ENCODE measurements around the gene SIRT1. TPM values are rescaled to one million over a fixed set of nuclear protein-coding genes. Genes with fewer than 3 reads are reported as not detected.
"Not testable (repeated sequence)": the region's sequence is repeated elsewhere in the genome, so short reads cannot be mapped to it uniquely, and the experiment has no call there.

SIRT1 gene
- total RNA-seq, 1 experiment from 2014 or later: 51.3 TPM

DNA sequence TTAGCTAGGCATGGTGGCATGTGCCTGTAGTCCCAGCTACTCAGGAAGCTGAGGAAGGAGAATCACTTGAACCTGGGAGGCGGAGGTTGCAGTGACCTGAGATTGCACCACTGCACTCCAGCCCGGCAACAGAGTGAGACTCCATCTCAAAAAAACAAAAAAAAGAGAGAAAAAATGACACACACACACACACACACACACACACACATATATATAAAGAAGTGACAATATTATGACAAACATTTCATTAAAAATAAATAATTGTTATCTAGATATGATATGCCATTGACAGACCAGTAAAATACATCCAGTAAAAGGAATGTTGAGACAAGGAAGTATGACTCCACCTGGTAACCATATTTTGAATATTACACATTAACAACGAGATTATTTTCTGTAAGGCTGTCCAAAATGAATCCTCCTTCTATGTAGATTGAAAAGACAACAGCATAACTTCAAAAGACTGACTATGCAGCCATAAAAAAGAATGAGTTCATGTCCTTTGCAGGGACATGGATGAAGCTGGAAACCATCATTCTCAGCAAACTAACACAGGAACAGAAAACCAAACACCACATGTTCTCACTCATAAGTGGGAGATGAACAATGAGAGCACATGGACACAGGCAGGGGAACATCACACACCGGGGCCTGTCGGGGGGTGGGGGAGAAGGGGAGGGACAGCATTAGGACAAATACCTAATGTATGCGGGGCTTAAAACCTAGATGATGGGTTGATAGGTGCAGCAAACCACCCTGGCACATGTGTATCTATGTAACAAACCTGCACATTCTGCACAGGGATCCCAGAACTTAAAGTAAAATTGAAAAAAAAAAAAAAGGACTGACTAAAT lies 48.7 kb upstream of the SIRT1 start:
- ATAC-seq; H3K4me1 Mint-ChIP-seq; H3K27ac Mint-ChIP-seq; H3K27me3 Mint-ChIP-seq (ENCODE audit: low read depth); POLR2A ChIA-PET; H3K9me3 Mint-ChIP-seq; H3K36me3 Mint-ChIP-seq; H3K4me3 Mint-ChIP-seq; DNase-seq (ENCODE audit: low spot score): not testable (repeated sequence)
- CTCF ChIA-PET: interaction anchor here (0.6 to 1.4 kb wide), 4 partner anchors 47 to 324 kb away, joined by 4 to 5 read pairs (median 4); no protein-coding TSS in a partner anchor

DNA sequence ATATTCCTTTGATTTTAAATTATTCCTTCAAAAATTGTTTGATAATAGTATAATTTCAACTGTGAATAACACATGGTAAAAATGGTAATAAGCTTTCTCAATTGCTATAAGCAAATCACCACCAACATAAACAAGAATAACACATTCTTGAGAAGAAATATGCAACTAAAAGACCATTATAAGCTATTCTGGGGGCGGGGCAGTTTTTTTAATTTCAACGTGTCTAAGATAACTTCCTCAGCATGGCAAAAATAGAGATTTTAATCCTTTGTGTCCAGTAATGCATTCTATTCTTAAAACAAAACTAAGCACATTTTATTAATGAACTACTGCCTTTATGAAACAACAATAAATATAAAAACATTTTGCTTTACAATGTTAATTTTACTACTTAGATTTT lies 48.0 kb upstream of the SIRT1 start:
- Mint-ChIP-seq H3K27ac (no peak overlapping the region), H3K27me3 (ENCODE audit: low read depth) (no peaks in the 10 kb centered on the region), H3K9me3 (peaks cover 8% of the 10 kb centered on the region), H3K36me3 (peaks cover 7% of the 10 kb centered on the region; the same call in 1 of the 2 replicates), H3K4me3 (no peak overlapping the region), H3K4me1 (peaks cover 6% of the 10 kb centered on the region)
- no peak for ATAC-seq
- ChIA-PET CTCF (interaction anchor here (0.6 to 1.4 kb wide), 4 partner anchors 19 to 320 kb away, joined by 3 to 4 read pairs (median 4); no protein-coding TSS in a partner anchor), POLR2A (no interaction called here)
- TF ChIP-seq ZNF121 (CRISPR knock-in tag; IDR thresholded peaks at IDR 0.05) (no peak), EMX1 (CRISPR knock-in tag; IDR thresholded peaks at IDR 0.05) (no peak), ESRRA (CRISPR knock-in tag; IDR thresholded peaks at IDR 0.05; ENCODE audit: borderline replicate concordance) (no peak), TP53 (CRISPR knock-in tag; IDR thresholded peaks at IDR 0.05) (no peak), FOXP1 (CRISPR knock-in tag; IDR thresholded peaks at IDR 0.05; ENCODE audit: borderline replicate concordance) (no peak), OVOL2 (CRISPR knock-in tag; IDR thresholded peaks at IDR 0.05; ENCODE audit: borderline replicate concordance) (no peak), CREM (CRISPR knock-in tag; IDR thresholded peaks at IDR 0.05) (no peak), JUN (CRISPR knock-in tag; IDR thresholded peaks at IDR 0.05) (no peak), ZNF317 (CRISPR knock-in tag; IDR thresholded peaks at IDR 0.05; ENCODE audit: borderline replicate concordance, low read depth) (no peak), NFE2L1 (CRISPR knock-in tag; IDR thresholded peaks at IDR 0.05) (no peak), SMAD4 (CRISPR knock-in tag; IDR thresholded peaks at IDR 0.05) (no peak), NFYB (CRISPR knock-in tag; conservative IDR thresholded peaks at IDR 0.05; ENCODE audit: low read depth) (no peak), ZNF671 (CRISPR knock-in tag; IDR thresholded peaks at IDR 0.05) (no peak), HMGA2 (CRISPR knock-in tag; IDR thresholded peaks at IDR 0.05) (no peak)
- TF ChIP-seq, protein P1, sequence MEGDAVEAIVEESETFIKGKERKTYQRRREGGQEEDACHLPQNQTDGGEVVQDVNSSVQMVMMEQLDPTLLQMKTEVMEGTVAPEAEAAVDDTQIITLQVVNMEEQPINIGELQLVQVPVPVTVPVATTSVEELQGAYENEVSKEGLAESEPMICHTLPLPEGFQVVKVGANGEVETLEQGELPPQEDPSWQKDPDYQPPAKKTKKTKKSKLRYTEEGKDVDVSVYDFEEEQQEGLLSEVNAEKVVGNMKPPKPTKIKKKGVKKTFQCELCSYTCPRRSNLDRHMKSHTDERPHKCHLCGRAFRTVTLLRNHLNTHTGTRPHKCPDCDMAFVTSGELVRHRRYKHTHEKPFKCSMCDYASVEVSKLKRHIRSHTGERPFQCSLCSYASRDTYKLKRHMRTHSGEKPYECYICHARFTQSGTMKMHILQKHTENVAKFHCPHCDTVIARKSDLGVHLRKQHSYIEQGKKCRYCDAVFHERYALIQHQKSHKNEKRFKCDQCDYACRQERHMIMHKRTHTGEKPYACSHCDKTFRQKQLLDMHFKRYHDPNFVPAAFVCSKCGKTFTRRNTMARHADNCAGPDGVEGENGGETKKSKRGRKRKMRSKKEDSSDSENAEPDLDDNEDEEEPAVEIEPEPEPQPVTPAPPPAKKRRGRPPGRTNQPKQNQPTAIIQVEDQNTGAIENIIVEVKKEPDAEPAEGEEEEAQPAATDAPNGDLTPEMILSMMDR (IDR thresholded peaks at IDR 0.05): no peak
- TF ChIP-seq, protein P2, sequence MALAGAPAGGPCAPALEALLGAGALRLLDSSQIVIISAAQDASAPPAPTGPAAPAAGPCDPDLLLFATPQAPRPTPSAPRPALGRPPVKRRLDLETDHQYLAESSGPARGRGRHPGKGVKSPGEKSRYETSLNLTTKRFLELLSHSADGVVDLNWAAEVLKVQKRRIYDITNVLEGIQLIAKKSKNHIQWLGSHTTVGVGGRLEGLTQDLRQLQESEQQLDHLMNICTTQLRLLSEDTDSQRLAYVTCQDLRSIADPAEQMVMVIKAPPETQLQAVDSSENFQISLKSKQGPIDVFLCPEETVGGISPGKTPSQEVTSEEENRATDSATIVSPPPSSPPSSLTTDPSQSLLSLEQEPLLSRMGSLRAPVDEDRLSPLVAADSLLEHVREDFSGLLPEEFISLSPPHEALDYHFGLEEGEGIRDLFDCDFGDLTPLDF (CRISPR knock-in tag; IDR thresholded peaks at IDR 0.05): no peak
- TF ChIP-seq, protein P3, sequence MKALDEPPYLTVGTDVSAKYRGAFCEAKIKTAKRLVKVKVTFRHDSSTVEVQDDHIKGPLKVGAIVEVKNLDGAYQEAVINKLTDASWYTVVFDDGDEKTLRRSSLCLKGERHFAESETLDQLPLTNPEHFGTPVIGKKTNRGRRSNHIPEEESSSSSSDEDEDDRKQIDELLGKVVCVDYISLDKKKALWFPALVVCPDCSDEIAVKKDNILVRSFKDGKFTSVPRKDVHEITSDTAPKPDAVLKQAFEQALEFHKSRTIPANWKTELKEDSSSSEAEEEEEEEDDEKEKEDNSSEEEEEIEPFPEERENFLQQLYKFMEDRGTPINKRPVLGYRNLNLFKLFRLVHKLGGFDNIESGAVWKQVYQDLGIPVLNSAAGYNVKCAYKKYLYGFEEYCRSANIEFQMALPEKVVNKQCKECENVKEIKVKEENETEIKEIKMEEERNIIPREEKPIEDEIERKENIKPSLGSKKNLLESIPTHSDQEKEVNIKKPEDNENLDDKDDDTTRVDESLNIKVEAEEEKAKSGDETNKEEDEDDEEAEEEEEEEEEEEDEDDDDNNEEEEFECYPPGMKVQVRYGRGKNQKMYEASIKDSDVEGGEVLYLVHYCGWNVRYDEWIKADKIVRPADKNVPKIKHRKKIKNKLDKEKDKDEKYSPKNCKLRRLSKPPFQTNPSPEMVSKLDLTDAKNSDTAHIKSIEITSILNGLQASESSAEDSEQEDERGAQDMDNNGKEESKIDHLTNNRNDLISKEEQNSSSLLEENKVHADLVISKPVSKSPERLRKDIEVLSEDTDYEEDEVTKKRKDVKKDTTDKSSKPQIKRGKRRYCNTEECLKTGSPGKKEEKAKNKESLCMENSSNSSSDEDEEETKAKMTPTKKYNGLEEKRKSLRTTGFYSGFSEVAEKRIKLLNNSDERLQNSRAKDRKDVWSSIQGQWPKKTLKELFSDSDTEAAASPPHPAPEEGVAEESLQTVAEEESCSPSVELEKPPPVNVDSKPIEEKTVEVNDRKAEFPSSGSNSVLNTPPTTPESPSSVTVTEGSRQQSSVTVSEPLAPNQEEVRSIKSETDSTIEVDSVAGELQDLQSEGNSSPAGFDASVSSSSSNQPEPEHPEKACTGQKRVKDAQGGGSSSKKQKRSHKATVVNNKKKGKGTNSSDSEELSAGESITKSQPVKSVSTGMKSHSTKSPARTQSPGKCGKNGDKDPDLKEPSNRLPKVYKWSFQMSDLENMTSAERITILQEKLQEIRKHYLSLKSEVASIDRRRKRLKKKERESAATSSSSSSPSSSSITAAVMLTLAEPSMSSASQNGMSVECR (CRISPR knock-in tag; IDR thresholded peaks at IDR 0.05; ENCODE audit: borderline replicate concordance): no peak
- TF ChIP-seq, protein P4, sequence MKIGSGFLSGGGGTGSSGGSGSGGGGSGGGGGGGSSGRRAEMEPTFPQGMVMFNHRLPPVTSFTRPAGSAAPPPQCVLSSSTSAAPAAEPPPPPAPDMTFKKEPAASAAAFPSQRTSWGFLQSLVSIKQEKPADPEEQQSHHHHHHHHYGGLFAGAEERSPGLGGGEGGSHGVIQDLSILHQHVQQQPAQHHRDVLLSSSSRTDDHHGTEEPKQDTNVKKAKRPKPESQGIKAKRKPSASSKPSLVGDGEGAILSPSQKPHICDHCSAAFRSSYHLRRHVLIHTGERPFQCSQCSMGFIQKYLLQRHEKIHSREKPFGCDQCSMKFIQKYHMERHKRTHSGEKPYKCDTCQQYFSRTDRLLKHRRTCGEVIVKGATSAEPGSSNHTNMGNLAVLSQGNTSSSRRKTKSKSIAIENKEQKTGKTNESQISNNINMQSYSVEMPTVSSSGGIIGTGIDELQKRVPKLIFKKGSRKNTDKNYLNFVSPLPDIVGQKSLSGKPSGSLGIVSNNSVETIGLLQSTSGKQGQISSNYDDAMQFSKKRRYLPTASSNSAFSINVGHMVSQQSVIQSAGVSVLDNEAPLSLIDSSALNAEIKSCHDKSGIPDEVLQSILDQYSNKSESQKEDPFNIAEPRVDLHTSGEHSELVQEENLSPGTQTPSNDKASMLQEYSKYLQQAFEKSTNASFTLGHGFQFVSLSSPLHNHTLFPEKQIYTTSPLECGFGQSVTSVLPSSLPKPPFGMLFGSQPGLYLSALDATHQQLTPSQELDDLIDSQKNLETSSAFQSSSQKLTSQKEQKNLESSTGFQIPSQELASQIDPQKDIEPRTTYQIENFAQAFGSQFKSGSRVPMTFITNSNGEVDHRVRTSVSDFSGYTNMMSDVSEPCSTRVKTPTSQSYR (CRISPR knock-in tag; IDR thresholded peaks at IDR 0.05): no peak
- TF ChIP-seq, protein P5, sequence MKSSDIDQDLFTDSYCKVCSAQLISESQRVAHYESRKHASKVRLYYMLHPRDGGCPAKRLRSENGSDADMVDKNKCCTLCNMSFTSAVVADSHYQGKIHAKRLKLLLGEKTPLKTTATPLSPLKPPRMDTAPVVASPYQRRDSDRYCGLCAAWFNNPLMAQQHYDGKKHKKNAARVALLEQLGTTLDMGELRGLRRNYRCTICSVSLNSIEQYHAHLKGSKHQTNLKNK (CRISPR knock-in tag; IDR thresholded peaks at IDR 0.05): no peak
- TF ChIP-seq, protein P6, sequence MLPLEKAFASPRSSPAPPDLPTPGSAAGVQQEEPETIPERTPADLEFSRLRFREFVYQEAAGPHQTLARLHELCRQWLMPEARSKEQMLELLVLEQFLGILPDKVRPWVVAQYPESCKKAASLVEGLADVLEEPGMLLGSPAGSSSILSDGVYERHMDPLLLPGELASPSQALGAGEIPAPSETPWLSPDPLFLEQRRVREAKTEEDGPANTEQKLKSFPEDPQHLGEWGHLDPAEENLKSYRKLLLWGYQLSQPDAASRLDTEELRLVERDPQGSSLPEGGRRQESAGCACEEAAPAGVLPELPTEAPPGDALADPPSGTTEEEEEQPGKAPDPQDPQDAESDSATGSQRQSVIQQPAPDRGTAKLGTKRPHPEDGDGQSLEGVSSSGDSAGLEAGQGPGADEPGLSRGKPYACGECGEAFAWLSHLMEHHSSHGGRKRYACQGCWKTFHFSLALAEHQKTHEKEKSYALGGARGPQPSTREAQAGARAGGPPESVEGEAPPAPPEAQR (CRISPR knock-in tag; IDR thresholded peaks at IDR 0.05): no peak
- no peak for DNase-seq (ENCODE audit: low spot score)

Measured in WTC11 (cell line).